ENCODE results near the gene PPP1R9B.

GRCh38 chr17:50096092-50096491 lies 54.4 kb downstream of the PPP1R9B start:
- TF ChIP-seq CTCF (IDR thresholded peaks at IDR 0.05) (no peak), POLR2A (IDR thresholded peaks at IDR 0.05) (no peak)

Data from uterus (tissue), 2 donors.